ENCODE data around the gene LASP1.

- no peak for TF ChIP-seq POLR2A (IDR thresholded peaks at IDR 0.05)
- TF ChIP-seq, protein P1, sequence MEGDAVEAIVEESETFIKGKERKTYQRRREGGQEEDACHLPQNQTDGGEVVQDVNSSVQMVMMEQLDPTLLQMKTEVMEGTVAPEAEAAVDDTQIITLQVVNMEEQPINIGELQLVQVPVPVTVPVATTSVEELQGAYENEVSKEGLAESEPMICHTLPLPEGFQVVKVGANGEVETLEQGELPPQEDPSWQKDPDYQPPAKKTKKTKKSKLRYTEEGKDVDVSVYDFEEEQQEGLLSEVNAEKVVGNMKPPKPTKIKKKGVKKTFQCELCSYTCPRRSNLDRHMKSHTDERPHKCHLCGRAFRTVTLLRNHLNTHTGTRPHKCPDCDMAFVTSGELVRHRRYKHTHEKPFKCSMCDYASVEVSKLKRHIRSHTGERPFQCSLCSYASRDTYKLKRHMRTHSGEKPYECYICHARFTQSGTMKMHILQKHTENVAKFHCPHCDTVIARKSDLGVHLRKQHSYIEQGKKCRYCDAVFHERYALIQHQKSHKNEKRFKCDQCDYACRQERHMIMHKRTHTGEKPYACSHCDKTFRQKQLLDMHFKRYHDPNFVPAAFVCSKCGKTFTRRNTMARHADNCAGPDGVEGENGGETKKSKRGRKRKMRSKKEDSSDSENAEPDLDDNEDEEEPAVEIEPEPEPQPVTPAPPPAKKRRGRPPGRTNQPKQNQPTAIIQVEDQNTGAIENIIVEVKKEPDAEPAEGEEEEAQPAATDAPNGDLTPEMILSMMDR (IDR thresholded peaks at IDR 0.05 in 4 of 5, conservative IDR thresholded peaks at IDR 0.05 in 1 of 5), result no peak
Measured at GRCh38 chr17:38891441-38891840, 21.6 kb downstream of the LASP1 start.
